Measurements from ENCODE around the gene MAFG.
A peak's percentile ranks its signal among the peaks of the same experiment; 100 is the strongest.

The MAFG gene

DNA sequence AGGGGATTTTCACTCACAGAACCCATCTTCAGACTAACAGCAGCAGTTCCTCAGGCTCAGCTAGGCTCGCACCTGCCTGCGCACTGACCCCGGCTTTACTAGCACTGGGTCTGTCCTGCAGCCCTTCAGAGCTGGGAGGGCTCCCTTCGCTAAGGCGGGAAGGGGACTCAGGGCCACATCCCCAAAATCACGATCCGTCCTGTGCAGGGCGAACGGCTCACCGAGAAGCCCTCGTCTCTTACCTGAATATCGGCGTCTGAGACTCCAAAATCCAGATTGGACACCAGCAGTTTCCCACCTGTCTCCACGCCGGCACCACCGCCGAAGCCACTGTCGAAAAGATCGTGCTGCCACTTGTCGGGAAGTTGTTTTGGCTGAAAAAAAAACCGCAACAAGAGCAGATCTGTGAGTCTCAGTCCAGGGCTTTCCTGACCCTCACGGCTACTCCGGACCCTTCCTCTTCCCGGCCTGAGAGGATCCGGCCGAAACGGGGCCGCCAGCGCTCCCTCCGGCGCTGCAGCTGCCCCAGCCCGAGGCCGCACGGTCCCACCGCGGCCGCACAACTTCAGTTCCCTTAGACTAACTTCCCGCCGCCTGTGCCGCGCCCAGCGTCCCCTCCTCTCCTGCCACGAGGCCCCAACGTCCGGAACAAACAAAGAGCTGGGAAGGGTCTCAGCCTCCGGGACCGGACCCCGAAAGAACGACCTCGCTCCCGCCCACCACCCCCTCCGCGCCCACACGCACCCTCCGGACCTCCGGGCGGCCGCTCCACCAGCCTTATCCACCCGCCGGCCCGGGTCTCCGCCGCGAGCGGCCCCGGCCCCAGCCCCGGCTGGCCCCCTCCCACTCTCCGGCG, 36.9 kb downstream of the MAFG start:
- peak; percentile 52 for DNase-seq

DNA sequence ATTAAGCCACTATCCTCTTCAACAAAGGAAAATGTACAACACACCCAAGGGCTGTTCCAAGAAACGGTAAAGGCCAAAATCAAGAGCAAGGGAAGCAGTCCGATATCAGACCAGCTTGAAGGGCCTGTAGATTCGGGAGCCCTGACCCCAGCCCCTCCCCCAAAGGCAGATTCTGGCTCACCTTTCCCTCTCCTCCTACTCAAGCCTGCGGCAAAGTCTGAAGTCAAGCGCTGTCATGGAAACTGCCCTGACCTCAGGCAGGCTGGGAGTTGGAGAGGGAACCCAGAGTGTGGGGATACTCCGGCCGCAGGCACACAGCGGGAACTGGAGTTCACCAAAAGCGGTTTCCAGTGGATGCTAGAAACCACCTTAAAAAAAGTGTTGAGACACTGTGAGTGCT, 37.9 kb downstream of the MAFG start:
- DNase-seq, result no peak

DNA sequence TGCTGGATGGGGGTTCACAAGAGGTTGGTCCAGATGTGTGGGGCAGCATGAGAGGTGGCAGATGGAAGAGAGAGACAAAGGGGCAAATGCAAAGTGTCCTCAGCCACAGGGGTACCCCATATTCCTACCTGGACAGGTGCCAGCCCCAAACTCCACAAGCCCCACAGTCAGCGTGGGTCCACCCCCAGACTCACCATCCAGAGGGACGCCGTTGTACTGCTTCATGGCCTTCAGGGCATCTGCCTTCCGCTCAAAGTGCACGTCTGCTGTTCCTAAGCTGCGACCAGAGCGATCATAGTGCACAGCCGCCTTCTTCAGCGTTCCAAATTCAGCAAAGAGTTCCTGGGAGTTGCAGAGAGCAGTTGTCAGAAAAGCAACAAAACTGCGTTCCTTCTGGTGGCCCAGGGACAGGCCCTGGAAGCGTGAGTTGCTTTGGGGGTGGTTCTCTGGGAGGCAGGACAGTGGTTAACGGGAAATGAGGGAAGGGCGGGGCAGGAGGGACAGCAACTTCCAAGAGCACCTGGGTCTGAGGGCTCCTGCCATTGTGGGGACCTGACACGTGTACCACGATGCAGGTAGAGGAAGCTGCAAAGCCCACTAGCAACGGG, 38.4 kb downstream of the MAFG start:
- no peak for DNase-seq

DNA sequence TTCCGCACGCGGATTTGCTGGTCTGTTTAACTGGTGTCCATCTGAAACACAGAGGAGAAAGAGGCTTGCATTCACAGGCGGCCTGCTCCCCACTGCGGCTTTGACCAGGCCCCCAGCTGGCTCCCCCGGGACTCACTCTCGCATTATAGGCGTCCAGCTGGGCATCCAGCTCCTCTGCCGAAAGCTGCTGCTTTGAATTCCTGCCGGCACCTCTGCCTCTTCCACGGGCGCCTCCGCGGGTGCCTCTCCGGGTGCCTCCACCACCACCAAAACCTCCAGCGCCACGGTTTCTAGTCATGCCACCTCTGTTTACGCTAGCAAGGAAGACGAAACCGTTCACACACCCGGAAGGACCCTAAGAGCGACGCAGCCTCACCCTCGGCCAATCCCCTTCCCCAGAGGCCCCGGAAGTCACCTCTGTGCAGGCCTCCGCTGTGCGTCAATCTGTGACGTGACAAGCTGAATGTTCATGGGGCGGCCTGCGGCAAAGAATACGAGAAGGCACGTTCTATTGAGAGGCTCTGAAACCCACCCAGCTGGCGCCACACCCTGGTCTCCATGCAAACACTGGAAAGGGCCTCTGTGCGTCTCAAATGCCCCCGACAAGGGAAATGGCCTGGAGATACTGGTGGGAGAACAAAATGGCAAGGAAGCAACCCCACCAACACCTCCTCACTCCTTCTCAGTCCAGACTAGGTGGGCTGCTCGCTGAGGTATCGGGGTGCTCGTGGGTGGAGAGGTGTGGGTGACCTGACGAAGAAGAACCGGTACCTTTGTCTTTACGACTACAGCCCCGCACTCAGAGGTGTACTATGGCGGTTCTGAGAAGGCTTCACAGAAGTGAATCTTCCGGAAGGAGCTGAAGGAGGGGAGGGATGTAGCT, 39.2 kb downstream of the MAFG start:
- DNase-seq, result no peak

DNA sequence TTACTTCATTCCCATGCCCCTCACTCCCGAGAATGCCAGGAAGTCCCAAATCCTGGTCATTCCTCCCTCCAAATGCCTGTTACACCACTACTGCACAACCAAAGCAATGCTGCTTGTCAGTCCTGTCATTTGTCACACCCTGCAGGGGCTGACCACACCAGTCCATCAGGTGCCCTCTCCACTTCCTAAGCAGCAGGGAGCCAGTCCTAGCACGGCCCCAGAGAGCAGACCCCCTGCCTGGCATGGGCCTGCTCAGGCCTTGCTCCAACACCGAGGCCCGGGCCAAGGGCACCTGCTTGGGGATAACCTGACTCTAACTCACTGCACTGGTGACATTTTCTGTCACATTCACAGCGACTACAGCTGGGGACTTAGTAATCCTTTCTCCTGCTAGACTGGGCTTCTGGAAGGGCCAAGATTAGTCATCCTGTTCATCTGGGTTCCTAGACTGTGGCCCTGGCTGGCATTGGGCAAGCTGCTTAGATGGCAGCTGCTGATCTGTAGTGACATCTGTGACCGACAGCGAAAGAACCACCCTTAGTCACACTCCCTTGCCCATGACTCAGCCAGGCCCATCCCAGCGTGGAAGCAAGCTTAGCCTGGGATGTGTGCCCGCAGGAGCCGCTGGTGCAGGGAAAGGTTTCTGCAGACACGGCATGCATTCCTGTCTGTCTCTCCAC, 41.5 kb downstream of the MAFG start:
- DNase-seq, result no peak

DNA sequence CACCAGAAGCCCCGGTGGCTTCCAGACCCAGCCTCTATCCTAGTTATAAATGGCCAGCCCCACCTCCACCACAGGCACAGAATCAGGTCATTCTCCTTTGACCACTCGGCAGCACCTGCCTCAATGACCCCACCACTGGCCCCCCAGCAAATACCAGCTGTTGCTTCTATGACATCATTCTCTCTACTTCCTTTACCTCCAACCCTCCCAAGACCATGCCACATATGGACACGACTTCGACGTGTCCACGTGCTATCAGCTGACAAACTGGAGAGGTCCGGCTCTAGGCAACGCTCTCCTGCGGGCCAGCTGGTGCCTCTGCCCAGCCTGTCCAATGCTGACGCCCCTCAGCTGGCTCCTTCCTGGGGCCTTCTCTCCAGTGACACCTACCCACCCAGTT, 42.1 kb downstream of the MAFG start:
- no peak for DNase-seq

DNA sequence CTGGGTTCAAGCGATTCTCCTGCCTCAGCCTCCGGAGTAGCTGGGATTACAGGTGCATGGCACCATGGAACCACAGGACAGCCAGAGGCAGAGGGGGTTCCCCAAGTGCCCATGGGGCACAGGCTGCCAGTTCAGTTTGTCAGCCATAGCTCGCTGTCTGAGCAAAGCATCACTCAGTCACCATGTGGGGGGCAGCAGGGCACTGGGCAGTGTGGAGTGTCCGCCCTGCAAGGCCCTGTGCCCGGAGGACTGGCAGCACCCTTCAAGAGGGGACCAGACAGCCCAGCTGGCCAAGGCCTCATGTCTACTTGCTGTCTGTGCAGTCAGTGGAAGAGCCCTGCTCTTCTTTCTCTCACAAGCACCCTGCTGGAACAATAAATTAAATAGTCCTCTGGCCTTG, 42.6 kb downstream of the MAFG start:
- DNase-seq, result no peak

DNA sequence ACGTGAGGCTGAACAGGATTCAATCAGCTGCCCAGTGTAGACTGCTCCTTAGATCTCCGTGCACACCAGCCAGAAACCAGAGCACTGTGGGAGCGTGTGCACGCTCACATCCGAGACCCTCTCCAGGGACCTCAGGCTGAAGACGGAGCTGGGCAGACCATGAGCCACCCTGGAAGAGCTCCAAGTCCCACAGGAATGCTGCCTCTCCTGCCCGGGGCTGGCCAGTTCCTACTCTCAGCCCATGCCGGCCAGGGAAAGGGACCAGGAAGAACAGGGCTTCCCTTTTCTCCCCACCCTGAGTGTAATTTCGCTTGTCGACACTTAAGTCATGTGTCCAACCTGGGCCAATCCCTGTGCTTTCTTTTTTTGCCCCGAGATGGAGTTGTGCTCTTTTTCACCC, 43.0 kb downstream of the MAFG start:
- DNase-seq, result no peak

DNA sequence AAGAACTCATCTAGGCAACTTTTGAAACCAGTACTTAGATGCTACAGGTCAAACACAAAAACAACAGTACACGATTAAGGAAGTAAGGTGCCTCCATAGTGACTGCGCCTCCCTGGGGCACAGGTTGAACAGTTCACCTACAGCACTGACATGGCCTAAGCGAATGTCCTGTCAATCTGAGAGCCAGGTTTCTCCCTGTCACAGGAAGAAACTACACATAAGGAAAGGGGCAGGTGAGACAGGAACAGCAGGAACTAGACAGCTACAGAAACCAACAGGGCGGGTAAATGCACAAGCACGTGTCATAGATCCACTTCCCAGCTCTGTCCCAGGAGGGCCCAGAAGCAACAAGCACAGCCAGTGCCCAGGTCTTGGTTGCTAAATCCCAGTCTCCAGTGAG, 48.4 kb downstream of the MAFG start:
- no peak for DNase-seq

DNA sequence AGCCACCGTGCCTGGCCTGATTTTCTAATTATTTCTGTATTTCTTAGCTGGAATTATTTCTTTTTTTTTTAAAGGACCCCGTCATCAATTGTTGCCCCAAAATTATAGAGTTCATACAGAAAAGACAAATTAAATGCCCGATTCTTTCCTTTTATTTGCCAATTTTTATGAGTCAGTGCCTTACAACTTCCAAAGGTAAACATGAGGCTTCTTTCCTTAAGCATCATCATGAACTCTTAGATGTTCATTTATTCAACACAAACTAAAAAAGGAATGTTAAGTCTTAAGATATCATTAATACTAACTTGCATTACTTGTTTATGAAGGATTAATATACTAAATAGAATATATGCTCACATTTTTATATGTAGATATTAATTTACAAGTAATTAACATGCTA, 49.2 kb downstream of the MAFG start:
- no peak for DNase-seq

DNA sequence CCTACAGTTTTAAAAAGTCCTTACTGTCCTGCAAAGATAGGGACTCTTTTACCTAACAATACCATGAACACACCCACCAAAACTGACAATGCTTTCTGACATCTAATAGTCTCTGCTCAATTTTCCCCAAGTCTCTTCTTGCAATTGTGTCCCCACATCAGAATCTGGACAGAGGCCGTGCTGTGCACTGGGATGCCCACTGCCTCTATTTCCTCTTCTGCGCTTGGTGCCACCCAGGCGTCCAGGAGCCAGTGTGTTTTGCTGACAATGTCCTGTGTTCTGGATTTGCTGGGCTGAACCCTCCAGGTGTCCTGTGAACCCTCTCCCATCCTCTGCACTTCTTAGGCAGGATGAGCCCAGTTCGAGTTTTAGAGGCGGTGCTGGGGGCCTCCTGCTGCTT, 50.0 kb downstream of the MAFG start:
- DNase-seq, result no peak

DNA sequence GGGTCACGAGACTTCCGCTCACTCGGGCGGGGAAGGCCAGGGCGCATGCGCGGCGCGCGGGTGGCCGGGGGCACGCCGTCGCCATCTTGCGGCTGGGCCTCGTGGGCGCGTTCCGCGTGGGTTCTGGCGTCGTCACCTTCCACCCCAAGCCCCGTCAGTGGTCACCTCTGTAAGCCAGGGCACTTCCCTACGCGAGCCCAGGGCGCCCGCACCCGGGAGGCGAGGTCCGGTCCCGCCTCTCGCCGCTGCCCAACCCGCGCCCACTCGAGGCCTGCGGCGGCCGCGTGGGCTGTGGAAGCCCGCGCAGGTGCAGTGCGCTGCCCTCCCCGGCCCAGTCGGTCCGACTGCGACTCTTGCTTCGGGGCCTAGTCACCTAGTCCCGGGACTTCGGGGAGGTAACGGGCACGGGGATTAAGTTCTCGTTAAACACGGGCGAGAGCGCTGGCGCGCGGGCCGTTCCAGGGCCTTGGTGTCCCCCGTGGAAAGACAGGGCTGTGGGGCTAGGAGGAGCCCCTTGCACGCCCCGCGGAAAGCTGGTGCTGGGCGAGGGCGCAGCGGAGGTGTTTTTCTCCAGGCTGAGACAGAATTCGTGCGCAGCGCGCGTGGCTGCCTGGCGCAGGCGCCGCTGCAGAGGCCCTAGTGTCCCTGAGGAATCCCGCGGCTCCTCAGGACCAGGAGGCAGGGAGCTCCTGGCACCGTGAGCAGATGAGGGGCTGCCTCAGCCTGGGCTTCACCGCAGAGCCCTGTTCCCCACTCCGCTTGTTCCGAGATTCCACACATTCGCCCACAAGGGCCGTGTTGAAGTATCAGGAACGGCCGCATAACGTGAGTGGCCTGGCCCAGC, 55.9 kb downstream of the MAFG start:
- peak; percentile 95 for DNase-seq

DNA sequence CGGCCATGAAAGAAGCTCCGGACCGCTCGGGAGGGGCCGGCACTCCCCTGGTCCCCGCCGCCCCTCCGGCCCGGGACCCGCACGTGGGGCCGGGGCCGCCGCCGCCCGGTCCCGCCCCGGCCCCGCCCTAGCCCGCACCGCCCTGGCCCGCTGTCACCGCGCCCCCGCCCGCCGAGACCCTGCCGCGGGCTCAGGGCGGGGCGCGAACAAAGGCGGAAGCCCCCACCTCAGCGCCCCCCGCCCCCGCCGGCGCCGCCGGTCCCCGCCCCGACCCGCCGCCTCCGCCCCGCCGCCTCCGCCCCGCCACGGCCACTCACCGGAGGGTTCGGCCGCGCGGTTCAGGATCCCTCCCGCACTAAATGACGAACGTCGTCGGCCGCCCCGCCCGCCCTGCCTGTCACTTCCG, 56.6 kb downstream of the MAFG start, which contains the start of gene ARHGDIA:
Gene ARHGDIA (minus strand): TSS at position 357 of the 406 bp plus-strand sequence. CDS start 1,407 bp downstream, outside the sequence.
- no peak for DNase-seq

DNA sequence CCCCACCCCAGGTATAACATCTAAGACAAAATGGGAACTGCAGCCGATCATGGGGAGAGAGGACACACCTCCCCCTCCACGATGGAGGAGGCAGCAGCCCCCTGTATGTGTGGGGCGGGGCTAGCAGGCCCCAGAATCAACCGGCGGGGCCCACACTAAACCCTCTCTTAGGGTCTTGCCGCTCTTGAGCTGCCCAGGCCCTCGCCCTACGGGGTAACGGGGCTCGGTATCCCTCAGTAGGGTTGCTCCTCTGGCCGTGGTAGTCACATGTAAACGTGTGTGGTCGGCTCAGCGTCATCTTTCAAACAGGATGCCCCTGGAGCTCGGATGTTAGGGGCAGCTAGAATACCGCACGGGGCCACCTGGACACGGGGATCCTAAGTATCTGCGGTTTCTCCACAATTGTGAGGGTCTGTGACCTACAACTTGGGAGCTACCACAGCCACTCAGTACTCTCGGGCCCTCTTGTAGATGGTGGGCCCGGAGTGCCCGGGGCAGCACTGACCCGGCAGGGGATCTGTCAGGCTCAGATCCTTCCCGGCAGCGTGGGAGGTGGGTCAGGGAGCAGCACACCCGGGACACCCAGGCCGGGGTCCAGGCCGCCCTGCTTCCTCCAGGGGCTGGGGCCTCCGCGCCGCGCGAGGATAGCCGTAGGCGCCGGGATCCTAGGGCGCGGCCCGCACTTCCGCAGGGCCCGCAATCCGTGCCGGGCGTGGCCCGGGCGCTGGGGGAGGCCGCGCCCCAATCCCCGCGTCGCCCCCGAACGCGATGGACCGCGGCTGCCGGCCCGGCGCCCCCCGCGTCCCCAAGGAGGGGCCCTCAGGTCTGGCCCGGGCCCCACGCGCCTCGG, 57.2 kb downstream of the MAFG start:
- DNase-seq, result peak; percentile 66

DNA sequence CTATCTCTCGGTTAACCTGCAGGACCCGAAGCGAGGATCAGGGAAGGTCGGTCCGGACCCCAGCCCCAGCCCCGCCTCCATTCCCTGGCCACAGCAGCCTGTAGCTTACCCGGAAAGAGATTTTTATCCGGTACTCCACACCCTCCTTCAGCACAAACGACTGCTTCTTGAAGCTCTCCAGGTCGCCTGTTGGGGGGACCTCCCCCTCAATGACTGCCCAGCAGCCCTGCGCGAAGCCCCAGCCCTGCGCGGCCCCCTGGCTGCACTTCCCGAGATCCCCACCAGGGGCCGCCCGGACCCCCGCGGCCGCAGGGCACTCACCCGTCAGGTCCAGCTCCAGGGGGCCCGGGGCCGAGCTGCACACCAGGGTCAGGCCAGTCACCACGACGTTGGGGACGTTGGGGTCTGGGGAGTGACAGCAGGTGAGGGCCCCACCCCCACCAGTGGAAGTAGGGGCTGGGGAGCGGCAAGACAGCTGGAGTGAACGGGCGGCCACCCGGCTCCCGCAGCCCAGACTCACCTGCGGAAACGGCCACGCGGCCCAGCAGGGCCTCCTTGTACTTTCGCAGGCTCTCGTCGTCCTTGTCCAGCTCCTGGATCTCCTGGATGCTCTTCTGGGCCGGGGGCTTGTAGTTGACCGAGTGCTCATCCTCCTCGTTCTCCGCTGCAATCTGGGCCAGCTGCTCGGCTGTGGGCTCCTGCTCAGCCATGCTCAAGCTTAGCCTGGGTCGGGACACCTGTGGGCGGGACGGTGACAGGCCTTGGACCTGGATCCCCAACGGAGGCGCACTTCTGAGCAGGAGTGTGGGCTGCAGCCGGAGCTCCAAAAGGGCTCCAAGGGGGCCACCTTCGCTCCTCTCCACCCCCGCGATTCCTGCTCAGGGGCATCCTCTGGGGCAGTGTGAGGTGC, 58.1 kb downstream of the MAFG start:
- DNase-seq, result no peak

DNA sequence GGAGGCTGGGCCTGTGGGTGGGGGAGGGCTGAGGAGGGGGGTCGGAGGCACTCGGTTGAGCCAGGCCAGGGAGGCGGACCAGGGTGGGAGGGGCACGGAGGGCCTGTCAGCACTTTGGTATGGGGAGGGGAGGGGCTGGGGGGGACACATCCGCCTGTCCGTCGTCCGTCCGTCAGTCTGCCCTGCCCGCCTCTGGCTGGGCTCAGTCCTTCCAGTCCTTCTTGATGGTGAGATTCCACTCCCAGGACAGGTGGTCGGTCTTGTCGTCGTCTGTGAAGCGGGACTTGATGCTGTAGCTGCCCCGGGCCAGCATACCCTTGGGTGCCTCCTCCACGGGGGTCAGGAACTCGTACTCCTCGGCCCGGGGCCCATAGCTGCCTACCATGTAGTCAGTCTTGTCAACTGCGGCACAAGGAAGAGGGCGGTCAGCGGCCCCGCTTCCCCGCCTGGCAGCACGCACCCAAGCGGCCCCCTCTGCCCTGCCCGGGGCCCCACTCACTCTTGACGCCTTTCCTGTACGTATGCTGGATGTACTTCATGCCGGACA, 58.8 kb downstream of the MAFG start:
- DNase-seq, result peak; percentile 38

Measured in NCI-H69 (cell line).